Measurements from ENCODE around the gene ZDHHC6. TPM values are rescaled to one million over a fixed set of nuclear protein-coding genes. Genes with fewer than 3 reads are reported as not detected.

The ZDHHC6 gene
- total RNA-seq, 1 experiment from 2014 or later = 40.3 TPM

- in situ Hi-C loops (cut with HindIII; ENCODE audit: low pct_unique_long_range_greater_than_20kb, low sequenced_read_pairs) (no loop called here), intact Hi-C loops (cut with micrococcal nuclease; ENCODE audit: unreplicated experiment) (no loop called here)
- Histone ChIP-seq H3K27ac (ENCODE audit: low read length) (no peak overlapping the region), H3K4me3 (ENCODE audit: low read depth in 2 of 2, low read length in 2 of 2) (no peak overlapping the region), H3K4me1 (ENCODE audit: control insufficient read depth, insufficient read depth, low read length) (no peaks in the 10 kb centered on the region), H3K9me3 (ENCODE audit: control insufficient read depth, insufficient read depth, low read depth, low read length) (no peaks in the 10 kb centered on the region), H3K36me3 (ENCODE audit: control insufficient read depth, insufficient read depth, low read length) (no peaks in the 10 kb centered on the region), H3K27me3 (ENCODE audit: control insufficient read depth, insufficient read depth, low read length) (peaks cover 14% of the 10 kb centered on the region)
- no peak for DNase-seq (ENCODE audit: low read depth, low spot score)
- no peak for ATAC-seq
- BruUV-seq (replicated peaks) = no TSS peak
- CTCF ChIA-PET = no interaction called here
- TF ChIP-seq, protein P1, sequence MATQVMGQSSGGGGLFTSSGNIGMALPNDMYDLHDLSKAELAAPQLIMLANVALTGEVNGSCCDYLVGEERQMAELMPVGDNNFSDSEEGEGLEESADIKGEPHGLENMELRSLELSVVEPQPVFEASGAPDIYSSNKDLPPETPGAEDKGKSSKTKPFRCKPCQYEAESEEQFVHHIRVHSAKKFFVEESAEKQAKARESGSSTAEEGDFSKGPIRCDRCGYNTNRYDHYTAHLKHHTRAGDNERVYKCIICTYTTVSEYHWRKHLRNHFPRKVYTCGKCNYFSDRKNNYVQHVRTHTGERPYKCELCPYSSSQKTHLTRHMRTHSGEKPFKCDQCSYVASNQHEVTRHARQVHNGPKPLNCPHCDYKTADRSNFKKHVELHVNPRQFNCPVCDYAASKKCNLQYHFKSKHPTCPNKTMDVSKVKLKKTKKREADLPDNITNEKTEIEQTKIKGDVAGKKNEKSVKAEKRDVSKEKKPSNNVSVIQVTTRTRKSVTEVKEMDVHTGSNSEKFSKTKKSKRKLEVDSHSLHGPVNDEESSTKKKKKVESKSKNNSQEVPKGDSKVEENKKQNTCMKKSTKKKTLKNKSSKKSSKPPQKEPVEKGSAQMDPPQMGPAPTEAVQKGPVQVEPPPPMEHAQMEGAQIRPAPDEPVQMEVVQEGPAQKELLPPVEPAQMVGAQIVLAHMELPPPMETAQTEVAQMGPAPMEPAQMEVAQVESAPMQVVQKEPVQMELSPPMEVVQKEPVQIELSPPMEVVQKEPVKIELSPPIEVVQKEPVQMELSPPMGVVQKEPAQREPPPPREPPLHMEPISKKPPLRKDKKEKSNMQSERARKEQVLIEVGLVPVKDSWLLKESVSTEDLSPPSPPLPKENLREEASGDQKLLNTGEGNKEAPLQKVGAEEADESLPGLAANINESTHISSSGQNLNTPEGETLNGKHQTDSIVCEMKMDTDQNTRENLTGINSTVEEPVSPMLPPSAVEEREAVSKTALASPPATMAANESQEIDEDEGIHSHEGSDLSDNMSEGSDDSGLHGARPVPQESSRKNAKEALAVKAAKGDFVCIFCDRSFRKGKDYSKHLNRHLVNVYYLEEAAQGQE (IDR thresholded peaks at IDR 0.05; ENCODE audit: insufficient read depth in 1 of 2, low read depth in 2 of 2, low read length in 1 of 2) = no peak
- TF ChIP-seq SIN3A (IDR thresholded peaks at IDR 0.05; ENCODE audit: borderline replicate concordance, insufficient read depth, low read depth, low read length) = no peak
- TF ChIP-seq TCF7L2 (IDR thresholded peaks at IDR 0.05; ENCODE audit: low read depth, low read length) = no peak
- TF ChIP-seq, protein P2, sequence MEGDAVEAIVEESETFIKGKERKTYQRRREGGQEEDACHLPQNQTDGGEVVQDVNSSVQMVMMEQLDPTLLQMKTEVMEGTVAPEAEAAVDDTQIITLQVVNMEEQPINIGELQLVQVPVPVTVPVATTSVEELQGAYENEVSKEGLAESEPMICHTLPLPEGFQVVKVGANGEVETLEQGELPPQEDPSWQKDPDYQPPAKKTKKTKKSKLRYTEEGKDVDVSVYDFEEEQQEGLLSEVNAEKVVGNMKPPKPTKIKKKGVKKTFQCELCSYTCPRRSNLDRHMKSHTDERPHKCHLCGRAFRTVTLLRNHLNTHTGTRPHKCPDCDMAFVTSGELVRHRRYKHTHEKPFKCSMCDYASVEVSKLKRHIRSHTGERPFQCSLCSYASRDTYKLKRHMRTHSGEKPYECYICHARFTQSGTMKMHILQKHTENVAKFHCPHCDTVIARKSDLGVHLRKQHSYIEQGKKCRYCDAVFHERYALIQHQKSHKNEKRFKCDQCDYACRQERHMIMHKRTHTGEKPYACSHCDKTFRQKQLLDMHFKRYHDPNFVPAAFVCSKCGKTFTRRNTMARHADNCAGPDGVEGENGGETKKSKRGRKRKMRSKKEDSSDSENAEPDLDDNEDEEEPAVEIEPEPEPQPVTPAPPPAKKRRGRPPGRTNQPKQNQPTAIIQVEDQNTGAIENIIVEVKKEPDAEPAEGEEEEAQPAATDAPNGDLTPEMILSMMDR (IDR thresholded peaks at IDR 0.05) = no peak
- TF ChIP-seq POLR2AphosphoS5 (IDR thresholded peaks at IDR 0.05; ENCODE audit: low read depth, low read length) = no peak
- POLR2A ChIA-PET = no interaction called here
Measured at GRCh38 chr10:112390125-112390703, 56.5 kb downstream of the ZDHHC6 start.

DNA sequence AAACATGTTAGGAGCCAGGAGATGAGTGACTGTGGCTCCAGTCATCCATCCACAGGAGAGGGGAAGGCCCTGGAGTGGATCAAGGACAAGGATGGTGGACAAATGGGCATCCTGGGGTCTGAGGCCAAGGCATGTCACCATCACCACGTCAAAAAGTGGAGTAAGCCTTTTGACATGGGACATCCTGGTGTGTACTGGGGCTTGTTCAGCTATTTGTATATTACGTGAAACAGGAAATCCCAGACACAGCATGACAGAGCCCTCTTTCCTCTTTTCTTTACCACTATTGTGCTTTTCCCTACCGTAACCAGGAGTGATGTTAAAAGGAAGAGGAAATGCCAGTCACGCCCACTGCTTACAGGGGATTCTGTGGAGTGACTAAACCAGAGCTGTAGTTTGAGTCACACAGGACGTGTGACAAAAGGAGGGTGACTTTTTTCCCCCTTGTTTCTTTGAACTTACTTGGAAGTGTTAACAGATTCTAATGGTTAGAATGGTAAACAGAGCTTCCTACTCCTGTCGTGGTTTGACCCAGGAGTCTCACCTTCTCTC is 57.4 kb downstream of the ZDHHC6 start:
- CTCF ChIA-PET = no interaction called here
- TF ChIP-seq SIN3A (IDR thresholded peaks at IDR 0.05; ENCODE audit: borderline replicate concordance, insufficient read depth, low read depth, low read length) (no peak), POLR2AphosphoS5 (IDR thresholded peaks at IDR 0.05; ENCODE audit: low read depth, low read length) (no peak), TCF7L2 (IDR thresholded peaks at IDR 0.05; ENCODE audit: low read depth, low read length) (no peak)
- TF ChIP-seq, protein P1 (IDR thresholded peaks at IDR 0.05; ENCODE audit: insufficient read depth in 1 of 2, low read depth in 2 of 2, low read length in 1 of 2) = no peak
- TF ChIP-seq, protein P2 (IDR thresholded peaks at IDR 0.05) = no peak
- H3K27me3 ChIP-seq (ENCODE audit: control insufficient read depth, insufficient read depth, low read length) = peaks cover 11% of the 10 kb centered on the region
- DNase-seq (ENCODE audit: low read depth, low spot score) (peak; percentile 38), ATAC-seq (peak; percentile 78)
- no peaks in the 10 kb centered on the region for H3K9me3 ChIP-seq (ENCODE audit: control insufficient read depth, insufficient read depth, low read depth, low read length)
- H3K27ac ChIP-seq (ENCODE audit: low read length) = no peak overlapping the region
- H3K4me3 ChIP-seq (ENCODE audit: low read depth in 2 of 2, low read length in 2 of 2) = no peak overlapping the region
- BruUV-seq (replicated peaks) = no TSS peak
- POLR2A ChIA-PET = no interaction called here
- no peaks in the 10 kb centered on the region for H3K36me3 ChIP-seq (ENCODE audit: control insufficient read depth, insufficient read depth, low read length)
- in situ Hi-C loops (cut with HindIII; ENCODE audit: low pct_unique_long_range_greater_than_20kb, low sequenced_read_pairs) (no loop called here), intact Hi-C loops (cut with micrococcal nuclease; ENCODE audit: unreplicated experiment) (no loop called here)
- no peaks in the 10 kb centered on the region for H3K4me1 ChIP-seq (ENCODE audit: control insufficient read depth, insufficient read depth, low read length)

All from Panc1 (cell line).